ENCODE measurements around the gene GYS1. TPM values are rescaled to one million over a fixed set of nuclear protein-coding genes. Genes with fewer than 3 reads are reported as not detected.
A peak's percentile ranks its signal among the peaks of the same experiment; 100 is the strongest.
"Not testable (repeated sequence)": the region's sequence is repeated elsewhere in the genome, so short reads cannot be mapped to it uniquely, and the experiment has no call there.

The GYS1 gene
- total RNA-seq, 2 experiments from 2014 or later: 42.2 to 47.6 TPM

- POLR2A ChIA-PET; H3K9me3 Mint-ChIP-seq; H3K4me3 Mint-ChIP-seq; H3K27me3 Mint-ChIP-seq; DNase-seq; H3K27ac Mint-ChIP-seq; CTCF ChIA-PET; H3K36me3 Mint-ChIP-seq; intact Hi-C loops (cut with micrococcal nuclease): not testable (repeated sequence)
- H3K4me1 Mint-ChIP-seq (ENCODE audit: low read depth): peaks cover 15% of the 10 kb centered on the region
Measured at GRCh38 chr19:49025088-49025487, 32.0 kb upstream of the GYS1 start.

GRCh38 chr19:49024233-49024632 is 31.1 kb upstream of the GYS1 start, which contains the start of gene CGB3:
Gene CGB3 (minus strand): TSS chr19:49024333. CDS start chr19:49023971, 362 bp downstream.
- DNase-seq; H3K9me3 Mint-ChIP-seq; H3K27me3 Mint-ChIP-seq; H3K36me3 Mint-ChIP-seq; intact Hi-C loops (cut with micrococcal nuclease); POLR2A ChIA-PET; H3K27ac Mint-ChIP-seq; CTCF ChIA-PET; H3K4me3 Mint-ChIP-seq: not testable (repeated sequence)
- H3K4me1 Mint-ChIP-seq (ENCODE audit: low read depth): peaks cover 21% of the 10 kb centered on the region

- H3K9me3 Mint-ChIP-seq: no peaks in the 10 kb centered on the region
- ChIA-PET POLR2A (no interaction called here), CTCF (interaction anchor here (0.6 to 5.7 kb wide), 2 partner anchors 23 to 1506 kb away, joined by 3 to 42 read pairs; no protein-coding TSS in a partner anchor)
- no peak overlapping the region for H3K4me3 Mint-ChIP-seq
- peaks cover 4% of the 10 kb centered on the region for H3K27me3 Mint-ChIP-seq
- intact Hi-C loops (cut with micrococcal nuclease): no loop called here
- peaks cover 36% of the 10 kb centered on the region for H3K4me1 Mint-ChIP-seq (ENCODE audit: low read depth)
- no peaks in the 10 kb centered on the region for H3K36me3 Mint-ChIP-seq
- H3K27ac Mint-ChIP-seq: no peak overlapping the region
- DNase-seq: no peak
Measured at GRCh38 chr19:49022116-49022515, 29.0 kb upstream of the GYS1 start.

GRCh38 chr19:49020931-49021895 is 28.1 kb upstream of the GYS1 start:
- Mint-ChIP-seq H3K4me1 (ENCODE audit: low read depth) (peaks cover 37% of the 10 kb centered on the region), H3K27ac (no peak overlapping the region), H3K27me3 (peaks cover 4% of the 10 kb centered on the region), H3K9me3 (no peaks in the 10 kb centered on the region), H3K4me3 (no peak overlapping the region), H3K36me3 (no peaks in the 10 kb centered on the region)
- CTCF ChIA-PET: interaction anchor here (0.6 to 5.7 kb wide), 3 partner anchors 22 to 1505 kb away, joined by 3 to 42 read pairs (median 3); no protein-coding TSS in a partner anchor
- intact Hi-C loops (cut with micrococcal nuclease): no loop called here
- POLR2A ChIA-PET: no interaction called here
- DNase-seq: peak; percentile 39

- Mint-ChIP-seq H3K9me3 (no peaks in the 10 kb centered on the region), H3K4me3 (no peak overlapping the region)
Measured at GRCh38 chr19:49020342-49020741, 27.2 kb upstream of the GYS1 start.

GRCh38 chr19:49019242-49019932 is 26.3 kb upstream of the GYS1 start:
- POLR2A ChIA-PET: interaction anchor here (0.8 to 2.3 kb wide), 2 partner anchors 25 to 435 kb away, joined by 3 to 7 read pairs; partner anchors contain the start of genes GYS1 and RUVBL2
- H3K36me3 Mint-ChIP-seq: peaks cover 4% of the 10 kb centered on the region
- CTCF ChIA-PET: interaction anchor here (0.6 to 5.7 kb wide), 6 partner anchors 9 to 552 kb away, joined by 4 to 42 read pairs (median 4); partner anchors contain the start of genes GYS1 and RUVBL2
- H3K27me3 Mint-ChIP-seq: peaks cover 4% of the 10 kb centered on the region
- H3K9me3 Mint-ChIP-seq: no peaks in the 10 kb centered on the region
- peak; percentile 77 for DNase-seq
- H3K4me3 Mint-ChIP-seq: peak overlapping the region; percentile 79
- intact Hi-C loops (cut with micrococcal nuclease): no loop called here
- peaks cover 37% of the 10 kb centered on the region for H3K4me1 Mint-ChIP-seq (ENCODE audit: low read depth)
- H3K27ac Mint-ChIP-seq: no peak overlapping the region

More at GRCh38 chr19:49020342-49020741, 27.2 kb upstream of the GYS1 start:
- no peak overlapping the region for H3K27ac Mint-ChIP-seq
- DNase-seq: no peak
- ChIA-PET POLR2A (interaction anchor here (0.8 kb wide), 1 partner anchor 434 kb away, joined by 3 read pairs; no protein-coding TSS in a partner anchor), CTCF (interaction anchor here (5.7 kb wide), 1 partner anchor 21 kb away, joined by 42 read pairs; no protein-coding TSS in a partner anchor)
- H3K4me1 Mint-ChIP-seq (ENCODE audit: low read depth): peaks cover 37% of the 10 kb centered on the region
- intact Hi-C loops (cut with micrococcal nuclease): no loop called here
- H3K27me3 Mint-ChIP-seq: peaks cover 4% of the 10 kb centered on the region
- peaks cover 2% of the 10 kb centered on the region for H3K36me3 Mint-ChIP-seq

- H3K27ac Mint-ChIP-seq; intact Hi-C loops (cut with micrococcal nuclease); H3K27me3 Mint-ChIP-seq; H3K36me3 Mint-ChIP-seq; H3K9me3 Mint-ChIP-seq: not testable (repeated sequence)
- ChIA-PET POLR2A (interaction anchor here (1.3 to 2.3 kb wide), 2 partner anchors 19 to 25 kb away, joined by 3 to 7 read pairs; partner anchors contain the start of genes GYS1 and RUVBL2), CTCF (interaction anchor here (0.8 to 5.7 kb wide), 8 partner anchors 9 to 88 kb away, joined by 3 to 42 read pairs (median 4); partner anchors contain the start of genes GYS1 and RUVBL2)
- H3K4me1 Mint-ChIP-seq (ENCODE audit: low read depth): peaks cover 37% of the 10 kb centered on the region
- DNase-seq: peak; percentile 28
- peak overlapping the region; percentile 79 for H3K4me3 Mint-ChIP-seq
Measured at GRCh38 chr19:49018388-49019241, 25.5 kb upstream of the GYS1 start.

GRCh38 chr19:49017666-49018351 is 24.7 kb upstream of the GYS1 start:
- ChIA-PET POLR2A (interaction anchor here (0.6 to 2.3 kb wide), 3 partner anchors 8 to 24 kb away, joined by 3 to 7 read pairs (median 4); partner anchors contain the start of genes GYS1 and RUVBL2), CTCF (interaction anchor here (1.0 to 5.7 kb wide), 5 partner anchors 14 to 143 kb away, joined by 3 to 42 read pairs (median 3); partner anchors contain the start of gene RUVBL2)
- intact Hi-C loops (cut with micrococcal nuclease): no loop called here
- H3K27ac Mint-ChIP-seq: no peak overlapping the region
- H3K36me3 Mint-ChIP-seq: peaks cover 7% of the 10 kb centered on the region
- no peaks in the 10 kb centered on the region for H3K9me3 Mint-ChIP-seq
- peak overlapping the region; percentile 79 for H3K4me3 Mint-ChIP-seq
- peak; percentile 74 for DNase-seq
- peaks cover 37% of the 10 kb centered on the region for H3K4me1 Mint-ChIP-seq (ENCODE audit: low read depth)
- H3K27me3 Mint-ChIP-seq: peaks cover 4% of the 10 kb centered on the region

GRCh38 chr19:49017041-49017665 is 24.0 kb upstream of the GYS1 start, which contains the start of gene LHB:
Gene LHB (minus strand): TSS chr19:49017091. CDS start chr19:49017081, 10 bp downstream.
- intact Hi-C loops (cut with micrococcal nuclease): no loop called here
- Mint-ChIP-seq H3K4me3 (peak within 1 kb of the TSS; percentile 79), H3K27ac (no peak within 1 kb of the TSS), H3K27me3 (peaks cover 4% of the 10 kb centered on the region), H3K36me3 (peaks cover 7% of the 10 kb centered on the region), H3K9me3 (no peaks in the 10 kb centered on the region), H3K4me1 (ENCODE audit: low read depth) (peaks cover 37% of the 10 kb centered on the region)
- ChIA-PET CTCF (interaction anchor here (1.0 to 5.7 kb wide), 4 partner anchors 18 to 144 kb away, joined by 3 to 42 read pairs (median 6); partner anchors contain the start of gene RUVBL2), POLR2A (interaction anchor here (1.3 to 2.3 kb wide), 2 partner anchors 17 to 23 kb away, joined by 3 to 7 read pairs; partner anchors contain the start of genes GYS1 and RUVBL2)
- no peak for DNase-seq
